ENCODE results near the gene IST1. TPM values are rescaled to one million over a fixed set of nuclear protein-coding genes. Genes with fewer than 3 reads are reported as not detected.
"Not testable (repeated sequence)": the region's sequence is repeated elsewhere in the genome, so short reads cannot be mapped to it uniquely, and the experiment has no call there.

IST1 gene
- total and polyA plus RNA-seq, 4 donors, result 33.8 to 95.3 (median 53.5) TPM

DNA sequence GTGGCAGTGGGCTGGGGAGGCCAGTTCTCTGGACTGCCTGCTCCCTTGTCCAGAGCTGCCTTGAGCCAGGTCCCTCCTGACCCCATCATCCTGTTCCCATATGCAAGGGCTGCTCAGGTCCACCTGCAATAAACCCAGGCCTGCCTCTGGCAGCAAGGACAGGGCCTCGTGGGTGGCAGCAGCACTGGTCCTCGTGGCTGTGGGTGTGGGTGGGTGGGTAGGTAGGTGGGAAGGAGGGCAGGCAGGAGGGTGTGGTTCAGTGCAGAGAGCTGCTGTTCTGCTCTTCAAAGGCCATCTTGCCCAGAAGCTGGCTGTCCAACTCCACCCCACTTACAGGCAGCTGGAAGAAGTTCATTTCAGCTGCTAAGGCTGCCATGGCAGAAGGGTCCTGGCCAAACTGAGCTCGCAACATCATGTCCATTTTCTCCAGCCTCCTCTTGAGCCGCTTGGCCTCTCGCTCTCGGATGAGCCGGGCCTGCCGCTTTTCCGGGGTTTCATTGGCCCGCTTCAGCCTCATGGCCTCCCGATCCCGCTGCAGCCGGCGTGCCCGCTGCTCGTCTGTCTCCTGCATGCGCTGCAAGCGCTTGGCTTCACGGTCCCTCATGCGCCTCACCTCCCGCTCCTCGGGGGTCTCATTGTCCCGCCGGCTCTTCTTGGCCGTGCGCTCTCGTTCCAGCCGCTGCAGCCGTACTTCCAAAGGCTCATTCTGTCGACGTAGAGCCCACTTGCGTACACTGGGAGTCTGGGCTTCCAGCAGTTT is 35.4 kb upstream of the IST1 start:
- peaks cover 0 to 22% (median 5%) of the 10 kb centered on the region in 4 donors for H3K36me3 ChIP-seq (ENCODE audit: control insufficient read depth in 4 of 4, insufficient read depth in 3 of 4, low read depth in 1 of 4, low read length in 3 of 4)
- H3K27ac ChIP-seq (ENCODE audit: low read depth in 1 of 2, low read length in 2 of 2), result no peak overlapping the region
- no peak for DNase-seq (ENCODE audit: low spot score)
- no peak overlapping the region for H3K4me3 ChIP-seq (ENCODE audit: low read depth in 1 of 3, low read length in 3 of 3)
- no peak overlapping the region for H3K9ac ChIP-seq (ENCODE audit: low read depth in 1 of 2, low read length in 2 of 2)
- H3K9me3 ChIP-seq (ENCODE audit: control insufficient read depth in 4 of 4, low read length in 3 of 4), result no peaks in the 10 kb centered on the region
- H3K4me1 ChIP-seq (ENCODE audit: control insufficient read depth in 4 of 4, insufficient read depth in 4 of 4, low read length in 3 of 4), result peaks cover 0 to 11% (median 10%) of the 10 kb centered on the region in 4 donors
- no peaks in the 10 kb centered on the region for H3K27me3 ChIP-seq (ENCODE audit: control insufficient read depth in 4 of 4, insufficient read depth in 4 of 4, low read length in 3 of 4)
- no peak for TF ChIP-seq SP1 (IDR thresholded peaks at IDR 0.05)
- no peak for TF ChIP-seq RXRA (IDR thresholded peaks at IDR 0.05)
- no peak for TF ChIP-seq RAD21 (IDR thresholded peaks at IDR 0.05)
- TF ChIP-seq YY1 (IDR thresholded peaks at IDR 0.05), result no peak
- 95% methylated on average over 32 of the region's 32 CpGs for WGBS

- H3K9ac ChIP-seq (ENCODE audit: low read depth in 1 of 2, low read length in 2 of 2), result no peak overlapping the region
- H3K36me3 ChIP-seq (ENCODE audit: control insufficient read depth in 4 of 4, insufficient read depth in 3 of 4, low read depth in 1 of 4, low read length in 3 of 4), result peaks cover 2 to 28% (median 5%) of the 10 kb centered on the region in 4 donors
- WGBS, result 59% methylated on average over 5 of the region's 5 CpGs
- no peak overlapping the region for H3K27ac ChIP-seq (ENCODE audit: low read depth in 1 of 2, low read length in 2 of 2)
- no peaks in the 10 kb centered on the region for H3K27me3 ChIP-seq (ENCODE audit: control insufficient read depth in 4 of 4, insufficient read depth in 4 of 4, low read length in 3 of 4)
- H3K4me3 ChIP-seq (ENCODE audit: low read depth in 1 of 3, low read length in 3 of 3), result no peak overlapping the region
- TF ChIP-seq REST (IDR thresholded peaks at IDR 0.05), result no peak
- TF ChIP-seq HNF4A (conservative IDR thresholded peaks at IDR 0.05), result peak; percentile 55 to 65
- TF ChIP-seq JUND (IDR thresholded peaks at IDR 0.05), result peak in 1 of 2 donors; percentile 20
- TF ChIP-seq RXRA (IDR thresholded peaks at IDR 0.05), result peak; percentile 61 to 77
- TF ChIP-seq SP1 (IDR thresholded peaks at IDR 0.05), result peak; percentile 47
- DNase-seq (ENCODE audit: low spot score), result no peak
- H3K4me1 ChIP-seq (ENCODE audit: control insufficient read depth in 4 of 4, insufficient read depth in 4 of 4, low read length in 3 of 4), result peaks cover 0 to 11% (median 8%) of the 10 kb centered on the region in 4 donors
- H3K9me3 ChIP-seq (ENCODE audit: control insufficient read depth in 4 of 4, low read length in 3 of 4), result no peaks in the 10 kb centered on the region
These were observed 31.3 kb upstream of the IST1 start for GRCh38 chr16:71863995-71864394.

GRCh38 chr16:71865173-71865863 is 30.0 kb upstream of the IST1 start:
- peaks cover 0 to 11% (median 8%) of the 10 kb centered on the region in 4 donors for H3K4me1 ChIP-seq (ENCODE audit: control insufficient read depth in 4 of 4, insufficient read depth in 4 of 4, low read length in 3 of 4)
- no peak for DNase-seq (ENCODE audit: low spot score)
- H3K36me3 ChIP-seq (ENCODE audit: control insufficient read depth in 4 of 4, insufficient read depth in 3 of 4, low read depth in 1 of 4, low read length in 3 of 4), result peaks cover 1 to 23% (median 2%) of the 10 kb centered on the region in 4 donors
- TF ChIP-seq HNF4G (IDR thresholded peaks at IDR 0.05) (no peak), ATF3 (IDR thresholded peaks at IDR 0.05) (no peak), REST (IDR thresholded peaks at IDR 0.05) (no peak), TAF1 (conservative IDR thresholded peaks at IDR 0.05) (no peak), YY1 (IDR thresholded peaks at IDR 0.05) (no peak), NR2F2 (IDR thresholded peaks at IDR 0.05) (no peak), RAD21 (IDR thresholded peaks at IDR 0.05) (no peak)
- TF ChIP-seq, protein P1, sequence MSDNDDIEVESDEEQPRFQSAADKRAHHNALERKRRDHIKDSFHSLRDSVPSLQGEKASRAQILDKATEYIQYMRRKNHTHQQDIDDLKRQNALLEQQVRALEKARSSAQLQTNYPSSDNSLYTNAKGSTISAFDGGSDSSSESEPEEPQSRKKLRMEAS (IDR thresholded peaks at IDR 0.05), result no peak
- 87% methylated on average over 7 of the region's 7 CpGs for WGBS
- H3K9me3 ChIP-seq (ENCODE audit: control insufficient read depth in 4 of 4, low read length in 3 of 4), result no peaks in the 10 kb centered on the region
- H3K9ac ChIP-seq (ENCODE audit: low read depth in 1 of 2, low read length in 2 of 2), result no peak overlapping the region
- H3K27me3 ChIP-seq (ENCODE audit: control insufficient read depth in 4 of 4, insufficient read depth in 4 of 4, low read length in 3 of 4), result no peaks in the 10 kb centered on the region
- H3K4me3 ChIP-seq (ENCODE audit: low read depth in 1 of 3, low read length in 3 of 3), result no peak overlapping the region
- no peak overlapping the region for H3K27ac ChIP-seq (ENCODE audit: low read depth in 1 of 2, low read length in 2 of 2)

GRCh38 chr16:71867175-71867574 is 28.2 kb upstream of the IST1 start:
- 91% methylated on average over 6 of the region's 6 CpGs for WGBS
- not testable (repeated sequence) for H3K4me3 ChIP-seq (ENCODE audit: low read depth in 1 of 3, low read length in 3 of 3); H3K9ac ChIP-seq (ENCODE audit: low read depth in 1 of 2, low read length in 2 of 2); H3K27ac ChIP-seq (ENCODE audit: low read depth in 1 of 2, low read length in 2 of 2); H3K27me3 ChIP-seq (ENCODE audit: control insufficient read depth in 4 of 4, insufficient read depth in 4 of 4, low read length in 3 of 4); H3K9me3 ChIP-seq (ENCODE audit: control insufficient read depth in 4 of 4, low read length in 3 of 4); DNase-seq (ENCODE audit: low spot score)
- Histone ChIP-seq H3K36me3 (ENCODE audit: control insufficient read depth in 4 of 4, insufficient read depth in 3 of 4, low read depth in 1 of 4, low read length in 3 of 4) (peaks cover 0 to 14% (median 1%) of the 10 kb centered on the region in 4 donors), H3K4me1 (ENCODE audit: control insufficient read depth in 4 of 4, insufficient read depth in 4 of 4, low read length in 3 of 4) (peaks cover 0 to 11% (median 8%) of the 10 kb centered on the region in 4 donors)
